ENCODE results near the gene RAB3GAP2.
"Not testable (repeated sequence)": the region's sequence is repeated elsewhere in the genome, so short reads cannot be mapped to it uniquely, and the experiment has no call there.

RAB3GAP2 gene

DNA sequence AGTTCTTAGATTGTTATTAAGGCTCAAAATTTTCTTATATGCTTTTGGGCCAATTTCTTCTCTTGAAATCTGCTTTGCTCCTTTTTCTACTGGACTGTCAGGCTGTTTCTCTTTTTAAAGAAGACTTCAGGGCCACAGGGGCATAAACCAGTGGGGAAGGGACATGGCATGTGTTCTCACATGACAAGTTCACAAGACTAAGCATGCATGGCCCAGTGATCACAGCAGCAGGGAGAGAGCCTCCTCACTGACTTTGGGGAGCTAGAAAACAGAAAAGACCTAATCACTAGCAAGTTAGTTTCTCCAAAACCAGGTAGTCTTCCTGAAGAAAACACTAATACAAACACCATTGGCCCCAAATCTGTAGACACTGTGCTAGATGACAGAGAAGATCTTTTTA, 64.8 kb downstream of the RAB3GAP2 start:
- no peak for DNase-seq (ENCODE audit: low read depth in 1 of 2, low spot score in 1 of 2)

DNA sequence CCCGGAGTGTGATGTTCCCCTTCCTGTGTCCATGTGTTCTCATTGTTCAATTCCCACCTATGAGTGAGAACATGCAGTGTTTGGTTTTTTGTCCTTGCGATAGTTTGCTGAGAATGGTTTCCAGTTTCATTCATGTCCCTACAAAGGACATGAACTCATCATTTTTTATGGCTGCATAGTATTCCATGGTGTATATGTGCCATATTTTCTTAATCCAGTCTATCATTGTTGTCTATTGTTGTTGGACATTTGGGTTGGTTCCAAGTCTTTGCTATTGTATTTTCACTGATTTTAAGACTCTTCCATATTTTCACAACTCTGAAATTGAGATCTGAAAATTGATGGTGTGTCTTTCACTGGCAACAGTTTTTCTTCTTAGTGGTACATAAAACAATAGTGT, 67.5 kb downstream of the RAB3GAP2 start:
- DNase-seq (ENCODE audit: low read depth in 1 of 2, low spot score in 1 of 2), result not testable (repeated sequence)

DNA sequence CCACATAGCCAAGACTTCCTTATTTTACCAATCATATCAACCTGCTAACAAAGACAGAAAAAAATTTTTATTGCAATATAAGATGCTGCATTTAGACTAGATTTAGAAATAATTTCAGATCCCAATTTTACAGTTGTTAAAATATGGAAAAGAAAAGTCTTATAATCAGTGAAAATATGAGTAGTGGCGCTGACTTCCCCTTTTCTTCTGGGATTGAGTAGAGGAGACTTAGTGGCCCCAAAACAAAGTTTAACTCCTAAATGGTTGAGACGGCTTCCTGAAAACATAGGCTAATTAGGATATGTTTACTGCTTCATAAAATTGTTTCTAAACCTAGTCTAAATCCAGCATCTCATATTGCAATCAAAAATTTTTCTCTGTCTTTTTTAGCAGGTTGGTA, 68.4 kb downstream of the RAB3GAP2 start:
- DNase-seq (ENCODE audit: low read depth in 1 of 2, low spot score in 1 of 2), result no peak

DNA sequence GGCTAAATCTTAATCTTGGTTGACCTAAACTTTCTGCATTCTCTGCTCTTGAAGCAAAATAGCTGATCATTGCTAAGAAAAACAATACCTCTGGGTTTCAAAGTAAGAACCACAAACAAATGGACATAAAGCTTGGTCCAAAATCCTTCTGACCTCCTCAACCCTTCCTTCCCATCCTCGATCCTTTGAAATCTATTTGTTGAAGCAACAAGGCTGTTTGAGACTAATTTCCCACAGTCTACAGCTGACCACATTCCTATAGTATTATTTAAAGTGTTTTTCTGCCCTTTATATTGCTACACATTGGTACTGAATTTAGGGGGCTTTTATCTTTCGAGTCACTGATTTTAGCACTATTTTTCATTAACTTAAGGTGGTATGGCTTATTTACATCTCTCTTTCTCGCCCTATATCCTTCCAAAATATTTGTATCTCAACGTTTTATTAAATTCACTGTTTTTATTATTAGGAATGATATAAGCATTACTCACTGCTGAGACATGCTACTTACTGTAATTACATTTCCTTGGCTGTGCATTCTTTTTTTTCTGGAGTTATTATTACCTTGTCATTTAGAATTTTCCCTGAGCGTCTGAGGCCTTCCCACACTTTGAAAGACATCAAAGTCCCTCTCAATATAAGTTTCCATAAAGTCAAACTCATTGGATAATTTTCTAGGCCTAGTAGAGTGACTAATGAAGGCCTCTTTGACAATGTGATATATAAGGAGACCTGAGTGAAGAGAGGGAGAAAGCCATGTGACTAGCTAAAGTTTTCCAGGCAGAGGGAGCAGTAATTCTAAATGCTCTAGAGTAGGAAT, 73.9 kb downstream of the RAB3GAP2 start:
- DNase-seq (ENCODE audit: low read depth in 1 of 2, low spot score in 1 of 2), result no peak

DNA sequence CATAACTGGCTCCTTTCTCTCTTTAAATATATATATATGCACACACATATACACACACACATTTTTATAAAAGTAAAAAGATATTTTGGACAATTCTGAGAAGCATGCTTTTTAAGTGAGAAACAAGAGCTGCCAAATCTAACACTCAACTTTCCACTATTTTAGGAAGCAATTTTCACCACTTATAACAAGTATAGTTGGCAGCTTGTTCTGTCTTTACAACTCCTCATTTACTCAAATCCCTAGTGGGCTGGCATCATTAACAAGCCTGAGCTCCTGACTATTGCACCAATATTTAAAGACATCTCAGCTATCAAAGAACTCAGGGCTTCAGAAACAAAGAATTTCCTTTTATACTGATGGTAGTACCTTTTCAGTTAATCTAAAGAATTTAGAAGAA, 76.6 kb downstream of the RAB3GAP2 start:
- no peak for DNase-seq (ENCODE audit: low read depth in 1 of 2, low spot score in 1 of 2)

DNA sequence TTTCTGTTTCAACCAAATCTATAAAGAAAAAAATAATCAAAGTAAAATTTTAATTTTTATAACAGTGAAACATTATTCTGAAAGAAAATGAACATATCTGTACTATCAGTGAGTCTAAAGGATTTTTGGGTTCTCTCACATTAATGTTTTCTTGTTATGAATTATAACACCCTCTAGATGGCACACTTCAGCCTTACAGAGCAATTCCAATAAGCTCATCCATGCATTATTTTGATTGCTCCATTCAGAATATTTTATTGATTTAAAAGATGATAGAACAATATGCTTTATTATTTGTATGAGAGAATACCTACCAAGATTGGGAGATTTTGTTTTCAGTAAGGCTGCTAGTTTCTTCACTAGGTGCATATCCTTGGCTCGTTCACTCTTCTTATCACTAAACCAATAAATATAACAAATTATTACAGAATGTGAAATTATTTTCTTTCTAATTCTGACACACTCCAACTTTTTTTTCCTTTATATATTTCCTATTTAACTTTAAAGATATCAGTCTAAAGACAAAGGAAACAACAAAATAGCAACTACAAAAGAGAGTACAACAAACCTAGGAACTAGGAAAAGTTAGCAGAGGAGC, 82.4 kb downstream of the RAB3GAP2 start:
- DNase-seq (ENCODE audit: low read depth in 1 of 2, low spot score in 1 of 2), result no peak

DNA sequence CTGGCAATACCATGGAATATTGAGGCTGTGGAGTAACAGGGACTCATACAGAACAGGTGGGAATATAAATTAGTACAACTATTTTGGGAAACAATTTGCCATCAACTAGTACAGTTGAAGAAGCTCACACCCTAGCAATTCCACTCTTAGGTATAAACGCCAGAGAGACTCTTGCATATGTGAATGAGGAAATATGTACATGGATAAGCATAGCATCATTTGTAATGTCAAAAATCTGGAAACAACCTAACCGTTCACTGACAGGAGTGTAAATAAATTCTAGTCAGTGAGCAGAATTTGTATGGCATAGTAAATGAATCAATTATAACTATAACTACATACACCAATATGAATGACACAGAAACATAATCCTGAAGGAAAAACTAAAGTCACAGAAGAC, 83.7 kb downstream of the RAB3GAP2 start:
- no peak for DNase-seq (ENCODE audit: low read depth in 1 of 2, low spot score in 1 of 2)

DNA sequence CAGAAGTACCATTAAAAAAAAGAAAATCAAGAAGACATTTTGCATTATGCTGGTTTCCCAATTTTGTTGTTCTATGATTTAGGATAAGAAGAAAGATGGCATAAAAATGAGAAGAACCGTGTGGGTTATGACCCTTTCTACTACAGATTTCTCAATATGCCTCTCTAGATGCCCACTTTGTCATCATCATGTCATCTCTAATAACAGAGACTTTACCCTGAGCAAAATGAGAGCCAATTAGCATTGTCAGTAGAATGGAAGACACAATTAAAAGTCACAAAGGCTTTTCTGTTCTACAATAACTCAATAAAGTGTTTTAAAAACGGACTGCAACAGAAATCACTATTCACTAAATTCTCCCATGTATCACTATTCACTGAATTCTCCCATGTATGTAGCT, 85.5 kb downstream of the RAB3GAP2 start:
- DNase-seq (ENCODE audit: low read depth in 1 of 2, low spot score in 1 of 2), result no peak

DNA sequence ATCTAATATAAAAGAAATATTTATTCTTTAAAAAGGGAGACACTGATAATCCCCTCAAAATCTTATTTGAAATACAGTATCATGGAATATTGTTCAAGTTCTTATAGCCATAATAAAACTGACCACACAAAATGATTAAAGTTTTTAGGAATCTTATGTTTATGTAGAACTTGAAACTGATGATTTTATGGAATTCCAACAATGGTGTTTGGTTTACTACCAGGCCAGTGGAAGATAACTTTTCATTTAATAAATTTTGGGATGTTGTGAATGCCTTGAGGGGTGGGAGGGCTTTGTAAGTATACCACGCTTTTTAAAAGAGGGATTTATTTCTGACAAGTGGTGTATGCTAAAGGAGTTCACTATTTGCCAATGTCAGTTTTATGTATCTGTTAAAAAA, 87.7 kb downstream of the RAB3GAP2 start:
- no peak for DNase-seq (ENCODE audit: low read depth in 1 of 2, low spot score in 1 of 2)

DNA sequence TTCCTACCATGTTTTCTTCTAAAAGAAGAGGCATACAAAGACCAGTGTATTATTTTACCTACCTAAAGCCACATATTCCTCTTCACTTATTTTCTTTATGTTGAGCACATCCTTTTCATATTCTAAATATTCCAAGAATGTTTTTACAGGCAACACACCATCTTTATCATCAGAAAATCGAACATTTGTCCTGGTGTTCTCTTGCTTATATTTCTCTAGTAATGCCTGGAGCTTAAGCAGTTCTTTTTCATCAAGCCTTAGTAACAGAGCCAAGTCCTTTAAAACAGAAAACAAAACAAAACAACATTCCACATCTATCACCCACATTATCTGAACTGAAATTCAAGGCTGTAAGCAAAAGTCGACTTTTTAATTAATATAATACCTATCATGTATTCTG, 89.6 kb downstream of the RAB3GAP2 start:
- DNase-seq (ENCODE audit: low read depth in 1 of 2, low spot score in 1 of 2), result no peak

DNA sequence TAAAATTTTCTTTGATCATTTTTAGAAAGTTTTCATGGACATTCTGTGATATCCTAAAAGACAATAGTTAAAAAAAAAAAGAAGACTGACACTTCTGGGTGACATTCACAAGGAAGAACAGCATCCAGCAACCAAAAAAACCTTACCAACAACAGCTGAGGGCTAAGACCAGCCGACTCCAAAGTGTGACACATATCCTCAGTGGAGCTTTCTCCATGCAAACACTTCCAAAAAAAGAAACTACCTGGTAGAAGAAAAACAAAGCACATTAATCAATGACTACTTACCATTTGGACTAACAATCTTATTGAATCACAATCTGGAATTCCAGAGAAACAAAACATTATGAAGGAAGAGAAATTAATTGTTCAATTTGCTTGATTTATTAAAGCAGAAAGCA, 90.1 kb downstream of the RAB3GAP2 start:
- DNase-seq (ENCODE audit: low read depth in 1 of 2, low spot score in 1 of 2), result no peak

DNA sequence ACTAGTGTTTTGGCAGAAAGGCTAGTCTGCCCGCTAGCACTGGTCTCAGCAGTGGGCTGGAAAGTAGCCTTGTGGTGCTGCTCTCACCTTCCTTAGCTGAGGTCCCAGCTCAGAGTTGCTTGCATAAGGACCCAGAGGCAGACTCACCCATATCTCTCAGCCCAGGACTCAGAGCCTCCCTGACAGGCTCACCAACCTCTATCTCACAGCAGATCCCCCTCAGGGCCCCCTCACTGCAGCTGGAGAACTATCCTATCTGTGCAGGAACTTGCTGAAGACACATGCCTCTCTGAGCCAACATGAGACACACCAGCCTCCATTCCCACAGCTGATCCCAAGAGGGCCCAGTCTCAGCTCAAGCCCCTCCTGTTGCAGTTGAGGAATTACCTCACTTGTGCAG, 95.7 kb downstream of the RAB3GAP2 start:
- DNase-seq (ENCODE audit: low read depth in 1 of 2, low spot score in 1 of 2), result no peak

DNA sequence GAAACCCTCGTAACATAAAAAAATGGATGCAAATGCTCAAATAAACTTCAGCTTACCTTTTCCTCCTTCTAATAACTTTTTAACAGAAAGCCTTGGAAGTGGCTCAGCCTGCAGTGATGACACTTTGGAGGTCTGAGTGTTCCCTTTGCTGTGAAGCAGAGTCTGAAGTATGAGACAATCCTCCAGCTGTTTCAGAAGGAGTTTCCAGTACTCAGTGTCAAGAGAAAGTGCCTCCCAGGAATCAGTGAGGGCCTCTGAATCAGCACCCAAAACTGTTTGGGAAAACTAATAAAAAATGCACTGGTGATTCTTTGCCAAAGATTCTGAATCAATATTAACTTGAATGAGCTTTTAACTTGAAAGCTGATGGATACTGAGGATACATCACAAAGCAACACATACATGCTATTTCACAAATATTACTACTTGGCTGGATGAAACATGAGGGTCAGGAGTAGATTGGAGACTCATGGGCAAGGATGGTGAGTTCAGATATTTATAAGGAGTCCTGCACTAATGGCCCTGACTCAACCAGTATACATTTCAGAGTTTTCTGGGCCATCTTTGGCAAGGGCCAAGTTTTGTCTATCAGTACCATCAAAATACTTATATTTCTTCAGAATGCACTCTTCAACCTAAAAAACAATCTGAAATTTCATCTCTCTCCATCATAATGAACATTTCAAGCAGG, 101.3 kb downstream of the RAB3GAP2 start:
- no peak for DNase-seq (ENCODE audit: low read depth in 1 of 2, low spot score in 1 of 2)

DNA sequence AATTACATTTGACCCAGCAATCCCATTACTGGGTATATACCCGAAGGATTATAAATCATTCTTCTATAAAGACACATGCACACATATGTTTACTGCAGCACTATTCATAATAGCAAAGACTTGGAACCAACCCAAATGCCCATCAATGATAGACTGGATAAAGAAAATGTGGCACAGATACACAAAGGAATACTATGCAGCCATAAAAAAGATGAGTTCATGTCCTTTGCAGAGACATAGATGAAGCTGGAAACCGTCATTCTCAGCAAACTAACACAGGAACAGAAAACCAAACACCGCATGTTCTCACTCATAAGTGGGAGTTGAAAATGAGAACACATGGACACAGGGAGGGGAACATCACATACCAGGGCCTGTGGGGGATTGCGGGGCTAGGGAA, 102.4 kb downstream of the RAB3GAP2 start:
- DNase-seq (ENCODE audit: low read depth in 1 of 2, low spot score in 1 of 2), result not testable (repeated sequence)

DNA sequence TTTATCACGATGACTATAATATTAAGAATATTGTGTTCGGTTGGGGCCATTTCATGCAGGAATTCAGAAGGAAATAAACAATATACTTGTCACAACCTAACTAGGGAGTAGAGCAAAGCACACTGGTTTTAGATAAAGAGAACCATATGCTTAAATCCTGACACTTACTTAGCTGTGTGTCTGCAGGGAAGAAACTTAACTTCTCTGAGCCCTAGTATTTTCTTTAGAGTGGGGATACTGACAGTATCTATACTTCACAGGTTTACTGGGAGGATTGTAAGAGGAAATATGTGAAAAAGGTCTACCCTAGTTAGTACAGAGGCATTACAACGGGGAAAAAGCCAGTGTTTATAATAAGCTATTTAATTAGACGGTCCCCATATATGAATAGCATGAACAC, 105.4 kb downstream of the RAB3GAP2 start:
- no peak for DNase-seq (ENCODE audit: low read depth in 1 of 2, low spot score in 1 of 2)

DNA sequence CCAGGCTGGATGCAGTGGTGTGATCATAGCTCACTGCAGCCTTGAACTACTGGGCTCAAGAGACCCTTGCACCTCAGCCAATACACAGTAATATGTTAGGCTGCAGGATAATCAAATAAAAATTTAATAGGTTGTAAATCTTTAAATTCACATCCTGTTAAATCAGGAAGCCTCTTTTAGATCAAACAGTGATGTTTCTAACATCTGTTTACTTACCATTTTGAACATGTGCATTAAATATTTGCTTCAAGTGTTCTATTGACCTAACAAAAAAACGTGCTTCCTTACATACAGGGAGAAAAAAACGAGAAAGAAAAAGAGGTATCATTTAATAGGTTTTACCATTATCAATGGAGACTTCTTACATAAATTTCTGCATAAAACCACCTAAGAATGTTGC, 107.7 kb downstream of the RAB3GAP2 start:
- no peak for DNase-seq (ENCODE audit: low read depth in 1 of 2, low spot score in 1 of 2)

DNA sequence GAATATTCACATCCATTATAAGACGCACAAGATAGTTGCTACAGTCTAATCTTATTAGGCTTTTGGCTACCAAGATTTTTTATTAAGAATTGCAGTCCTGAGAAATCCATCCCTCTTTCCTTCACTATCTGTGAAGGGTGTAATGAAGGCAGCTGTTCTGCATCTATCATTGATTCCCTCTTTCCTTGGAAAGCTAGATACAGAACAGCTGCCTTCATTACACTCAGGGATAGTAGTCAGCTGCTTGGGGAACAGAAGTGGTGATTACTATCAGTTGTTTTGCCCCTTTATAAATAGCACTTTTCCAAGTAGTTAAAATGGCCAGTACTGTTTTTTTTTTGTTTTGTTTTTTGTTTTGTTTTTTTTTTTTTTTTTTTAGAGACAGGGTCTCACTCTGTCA, 108.1 kb downstream of the RAB3GAP2 start:
- DNase-seq (ENCODE audit: low read depth in 1 of 2, low spot score in 1 of 2), result no peak

DNA sequence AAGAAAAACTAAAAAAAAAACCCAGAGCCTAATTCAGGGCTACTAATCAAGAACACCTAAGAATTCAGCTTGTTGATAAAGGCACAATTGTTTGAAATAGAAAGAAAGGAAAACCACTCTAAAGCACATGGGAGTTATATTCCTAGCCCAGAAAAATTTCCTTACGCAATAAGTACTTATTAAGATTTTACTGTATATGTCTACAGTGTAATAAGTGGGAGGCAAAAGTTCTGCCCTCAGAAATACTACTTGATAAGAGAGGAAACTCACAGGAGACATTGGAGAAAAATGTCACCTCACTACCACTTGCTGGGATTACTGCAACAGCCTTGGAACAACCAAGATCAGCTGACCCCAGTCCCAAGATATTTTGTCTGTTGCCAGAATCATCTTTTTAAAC, 112.2 kb downstream of the RAB3GAP2 start:
- DNase-seq (ENCODE audit: low read depth in 1 of 2, low spot score in 1 of 2), result no peak

DNA sequence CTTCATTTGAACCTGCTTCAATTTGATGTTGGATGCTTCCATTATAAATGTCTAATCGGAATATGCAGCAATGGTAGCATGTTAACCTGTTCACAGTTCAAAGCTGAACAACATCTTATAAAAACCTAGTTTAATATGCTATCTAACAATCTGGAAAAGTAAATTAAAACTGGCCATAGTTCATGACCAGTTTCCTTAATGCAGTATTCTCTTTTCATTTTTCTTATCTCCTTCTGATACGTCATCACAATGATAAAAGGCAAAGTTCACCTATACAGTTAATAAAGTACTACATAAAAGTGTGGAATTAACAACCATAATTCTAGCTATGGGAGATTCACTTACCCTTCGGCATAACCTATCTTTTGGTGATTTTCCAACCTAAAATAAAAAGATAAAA, 113.2 kb downstream of the RAB3GAP2 start:
- no peak for DNase-seq (ENCODE audit: low read depth in 1 of 2, low spot score in 1 of 2)

DNA sequence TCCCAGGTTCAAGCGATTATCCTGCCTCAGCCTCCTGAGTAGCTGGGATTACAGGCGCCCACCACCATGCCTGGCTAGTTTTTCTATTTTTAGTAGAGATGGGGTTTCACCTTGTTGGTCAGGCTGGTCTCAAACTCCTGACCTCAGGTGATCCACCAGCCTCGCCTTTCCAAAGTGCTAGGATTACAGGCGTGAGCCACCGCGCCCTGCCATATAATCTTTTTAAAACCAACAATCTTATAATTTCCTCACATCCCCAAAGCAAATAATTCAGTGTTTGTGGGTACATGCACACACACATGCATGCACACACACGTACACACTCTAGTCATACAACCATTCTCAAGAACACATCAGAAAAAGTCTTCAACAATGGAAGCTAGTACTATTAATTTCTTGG, 113.7 kb downstream of the RAB3GAP2 start:
- DNase-seq (ENCODE audit: low read depth in 1 of 2, low spot score in 1 of 2), result not testable (repeated sequence)

DNA sequence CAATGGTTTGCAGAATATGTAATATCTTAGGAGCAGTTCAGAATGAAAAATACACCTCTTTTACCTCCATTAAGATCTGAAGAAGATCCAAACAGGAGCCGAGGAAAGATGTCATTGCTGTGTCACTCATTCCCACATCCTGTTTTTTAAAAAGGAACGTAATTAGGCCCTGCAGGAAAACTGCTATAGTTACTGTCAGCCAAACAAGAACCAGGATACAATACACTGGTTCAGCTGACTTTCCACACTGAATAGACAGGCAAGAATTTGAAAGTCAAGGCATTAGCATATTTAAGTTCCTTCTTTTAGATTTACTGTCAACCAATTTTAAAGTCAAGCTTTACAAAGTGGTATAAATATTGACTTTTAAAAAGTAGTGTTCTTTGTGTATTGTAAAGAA, 114.5 kb downstream of the RAB3GAP2 start:
- no peak for DNase-seq (ENCODE audit: low read depth in 1 of 2, low spot score in 1 of 2)

DNA sequence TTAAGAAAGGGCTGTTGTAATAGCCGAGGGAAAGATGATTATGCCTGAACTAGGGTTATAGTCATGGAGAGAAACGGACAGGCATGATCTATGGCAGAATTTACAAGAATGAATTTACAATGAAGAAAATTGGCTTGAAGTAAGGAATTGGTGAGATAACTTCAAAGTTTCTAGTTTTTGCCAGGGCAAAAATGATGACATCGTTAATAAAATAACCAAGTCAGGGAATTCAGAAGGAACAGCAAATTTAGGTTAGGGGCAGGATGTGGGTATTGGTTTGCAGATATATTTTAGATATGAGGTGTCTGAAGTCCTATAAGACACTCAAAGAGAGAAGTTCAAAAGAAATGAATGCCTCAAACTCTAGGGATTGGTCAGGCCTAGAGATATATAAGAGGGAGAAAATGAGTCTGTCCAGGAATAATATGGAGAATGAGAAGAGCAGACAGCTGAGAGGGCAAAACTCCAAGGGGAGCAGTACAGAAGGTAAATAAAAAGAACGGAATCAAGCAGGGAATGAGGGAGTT, 115.6 kb downstream of the RAB3GAP2 start:
- no peak for DNase-seq (ENCODE audit: low read depth in 1 of 2, low spot score in 1 of 2)

Measured in activated CD4-positive, alpha-beta T cell treated with anti-CD3 and anti-CD28 coated beads, Interleukin-2, amount 50 U/mL, for 24 hours (primary cell).